Measurements from ENCODE around the gene TTR. TPM values are rescaled to one million over a fixed set of nuclear protein-coding genes. Genes with fewer than 3 reads are reported as not detected.

Gene TTR
- total RNA-seq, 1 donor from 2014 or later = not detected

- intact Hi-C loops (cut with DNase I) = no loop called here
- ATAC-seq = no peak
- DNase-seq (ENCODE audit: low spot score) = no peak
Measured at GRCh38 chr18:31646332-31647126, 54.9 kb downstream of the TTR start.

- DNase-seq (ENCODE audit: low spot score) = no peak
- no peak for ATAC-seq
- intact Hi-C loops (cut with DNase I) = no loop called here
Measured at GRCh38 chr18:31647127-31647753, 55.6 kb downstream of the TTR start.

Other genes starting within 250 kb of the TTR start
- gene DSG4, start 215.1 kb upstream of the TTR start, total RNA-seq = not detected
- gene DSG3, start 144.1 kb upstream of the TTR start, total RNA-seq = not detected
- 10.8 TPM for gene DSG2, start 93.7 kb upstream of the TTR start, total RNA-seq
- 6.4 TPM for gene B4GALT6, start 92.7 kb downstream of the TTR start, total RNA-seq
- gene SLC25A52, start 169.0 kb downstream of the TTR start, total RNA-seq = not detected